GM12878 (cell line): ENCODE data around the gene NTPCR. TPM values are rescaled to one million over a fixed set of nuclear protein-coding genes. Genes with fewer than 3 reads are reported as not detected.

Source experiments
- NRF1 ChIP-seq: conservative IDR thresholded peaks from 2 replicates; pipeline ENCODE4 v1.6.1; 2011; ENCODE audit warnings: mild to moderate bottlenecking, low read depth, low read length, improper control_type of control experiment
- SMARCA5 ChIP-seq: fragments of 450-650 bp; IDR thresholded peaks from 2 replicates; pipeline ENCODE4 v1.6.1; 2017; ENCODE audit warnings: mild to moderate bottlenecking
- ZNF687 ChIP-seq: fragments of 450-650 bp; IDR thresholded peaks from 2 replicates; pipeline ENCODE4 v1.6.1; 2017; ENCODE audit warnings: mild to moderate bottlenecking, moderate library complexity
- polyA plus RNA-seq, 11 experiments: library from polyadenylated mRNA; depleted of rRNA in 4 of 11; unstranded in 6 of 11; stranded (reverse) in 5 of 11; fragments of >200 nt; fragmentation: Nextera tagmentation in 4 of 11; fragmentation: Illumina TruSeq in 1 of 11; extraction: Ambion mirVana in 4 of 11; extraction: Trizol in 1 of 11; gene quantifications; 1 replicate in 1 of 11; 2 replicates in 10 of 11; pipeline versions ENCODE4 v1.2.1 to v1.2.3, GENCODE V29; 2011 to 2016; ENCODE audit warnings: inconsistent platforms in 2 of 11, missing spikeins in 2 of 11, low read depth in 1 of 11
- total RNA-seq, 4 experiments: library from RNA; depleted of rRNA in 3 of 4; stranded (reverse); fragments of >200 nt in 3 of 4; fragmentation: Illumina TruSeq in 1 of 4; extraction: Trizol in 1 of 4; gene quantifications; 2 replicates each; pipeline versions ENCODE4 v1.2.1 to v1.2.3, GENCODE V29; 2013 to 2021
- TF ChIP-seq, protein P1 (sequence below): IDR thresholded peaks from 2 replicates; pipeline ENCODE4 v1.6.1; 2011; ENCODE audit warnings: borderline replicate concordance, low read depth, mild to moderate bottlenecking, moderate library complexity, low read length; ENCODE audit not compliant: insufficient read depth, poor library complexity, severe bottlenecking
- TF ChIP-seq, protein P2 (sequence below): IDR thresholded peaks from 2 replicates; pipeline ENCODE4 v1.6.1; 2012; ENCODE audit warnings: low read depth, low read length, improper control_type of control experiment
- TF ChIP-seq, protein P3 (sequence below): fragments of 450-650 bp; IDR thresholded peaks from 2 replicates; pipeline ENCODE4 v1.6.1; 2018; ENCODE audit warnings: borderline replicate concordance, mild to moderate bottlenecking; ENCODE audit not compliant: partially characterized antibody

The NTPCR gene
- total and polyA plus RNA-seq, 10 of the 15 experiments (the other 5 are each of a cell fraction or from before 2014, with no cell fraction given) = 25.4 to 109 (median 56.6) TPM

GRCh38 chr1:232921381-232921780, 29.0 kb upstream of the NTPCR start (continued):
- TF ChIP-seq, protein P1, sequence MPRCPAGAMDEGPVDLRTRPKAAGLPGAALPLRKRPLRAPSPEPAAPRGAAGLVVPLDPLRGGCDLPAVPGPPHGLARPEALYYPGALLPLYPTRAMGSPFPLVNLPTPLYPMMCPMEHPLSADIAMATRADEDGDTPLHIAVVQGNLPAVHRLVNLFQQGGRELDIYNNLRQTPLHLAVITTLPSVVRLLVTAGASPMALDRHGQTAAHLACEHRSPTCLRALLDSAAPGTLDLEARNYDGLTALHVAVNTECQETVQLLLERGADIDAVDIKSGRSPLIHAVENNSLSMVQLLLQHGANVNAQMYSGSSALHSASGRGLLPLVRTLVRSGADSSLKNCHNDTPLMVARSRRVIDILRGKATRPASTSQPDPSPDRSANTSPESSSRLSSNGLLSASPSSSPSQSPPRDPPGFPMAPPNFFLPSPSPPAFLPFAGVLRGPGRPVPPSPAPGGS = no peak
- TF ChIP-seq NRF1 (no peak), ZNF687 (no peak), SMARCA5 (no peak)
- TF ChIP-seq, protein P2, sequence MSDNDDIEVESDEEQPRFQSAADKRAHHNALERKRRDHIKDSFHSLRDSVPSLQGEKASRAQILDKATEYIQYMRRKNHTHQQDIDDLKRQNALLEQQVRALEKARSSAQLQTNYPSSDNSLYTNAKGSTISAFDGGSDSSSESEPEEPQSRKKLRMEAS = no peak
- TF ChIP-seq, protein P3, sequence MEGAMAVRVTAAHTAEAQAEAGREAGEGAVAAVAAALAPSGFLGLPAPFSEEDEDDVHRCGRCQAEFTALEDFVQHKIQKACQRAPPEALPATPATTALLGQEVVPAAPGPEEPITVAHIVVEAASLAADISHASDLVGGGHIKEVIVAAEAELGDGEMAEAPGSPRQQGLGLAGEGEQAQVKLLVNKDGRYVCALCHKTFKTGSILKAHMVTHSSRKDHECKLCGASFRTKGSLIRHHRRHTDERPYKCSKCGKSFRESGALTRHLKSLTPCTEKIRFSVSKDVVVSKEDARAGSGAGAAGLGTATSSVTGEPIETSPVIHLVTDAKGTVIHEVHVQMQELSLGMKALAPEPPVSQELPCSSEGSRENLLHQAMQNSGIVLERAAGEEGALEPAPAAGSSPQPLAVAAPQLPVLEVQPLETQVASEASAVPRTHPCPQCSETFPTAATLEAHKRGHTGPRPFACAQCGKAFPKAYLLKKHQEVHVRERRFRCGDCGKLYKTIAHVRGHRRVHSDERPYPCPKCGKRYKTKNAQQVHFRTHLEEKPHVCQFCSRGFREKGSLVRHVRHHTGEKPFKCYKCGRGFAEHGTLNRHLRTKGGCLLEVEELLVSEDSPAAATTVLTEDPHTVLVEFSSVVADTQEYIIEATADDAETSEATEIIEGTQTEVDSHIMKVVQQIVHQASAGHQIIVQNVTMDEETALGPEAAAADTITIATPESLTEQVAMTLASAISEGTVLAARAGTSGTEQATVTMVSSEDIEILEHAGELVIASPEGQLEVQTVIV = no peak
